Measurements from ENCODE around the gene FBXO45. TPM values are rescaled to one million over a fixed set of nuclear protein-coding genes. Genes with fewer than 3 reads are reported as not detected.
"Not testable (repeated sequence)": the region's sequence is repeated elsewhere in the genome, so short reads cannot be mapped to it uniquely, and the experiment has no call there.

FBXO45 gene
- polyA plus RNA-seq, 3 donors, result 12.5 to 14.0 (median 12.8) TPM

GRCh38 chr3:196552253-196552652 lies 16.2 kb upstream of the FBXO45 start:
- no peak for DNase-seq

GRCh38 chr3:196553551-196553950 lies 14.9 kb upstream of the FBXO45 start:
- no peak for DNase-seq

- no peak for DNase-seq
These were observed 14.3 kb upstream of the FBXO45 start for GRCh38 chr3:196554205-196554604.

GRCh38 chr3:196555295-196555694 lies 13.2 kb upstream of the FBXO45 start:
- DNase-seq, result no peak

- DNase-seq, result no peak
These were observed 11.2 kb upstream of the FBXO45 start for GRCh38 chr3:196557236-196557635.

- DNase-seq, result no peak
These were observed 10.0 kb upstream of the FBXO45 start for GRCh38 chr3:196558476-196558875.

GRCh38 chr3:196559826-196560225 lies 8.6 kb upstream of the FBXO45 start:
- no peak for DNase-seq

GRCh38 chr3:196563721-196564225 lies 4.7 kb upstream of the FBXO45 start:
- no peak for DNase-seq

- DNase-seq, result peak; percentile 40
These were observed 600 bp downstream of the FBXO45 start for GRCh38 chr3:196569003-196569516.

- not testable (repeated sequence) for DNase-seq
These were observed 1.9 kb downstream of the FBXO45 start for GRCh38 chr3:196570332-196570731.

GRCh38 chr3:196572389-196572788 lies 3.9 kb downstream of the FBXO45 start:
- no peak for DNase-seq

GRCh38 chr3:196585044-196585757 lies 16.7 kb downstream of the FBXO45 start:
- no peak for DNase-seq

- DNase-seq, result no peak
These were observed 21.8 kb downstream of the FBXO45 start for GRCh38 chr3:196590279-196590678.

GRCh38 chr3:196596355-196596754 lies 27.9 kb downstream of the FBXO45 start:
- no peak for DNase-seq

GRCh38 chr3:196597971-196598733 lies 29.7 kb downstream of the FBXO45 start:
- DNase-seq, result not testable (repeated sequence)

- no peak for DNase-seq
These were observed 31.3 kb downstream of the FBXO45 start for GRCh38 chr3:196599734-196600128.

- DNase-seq, result no peak
These were observed 31.9 kb downstream of the FBXO45 start for GRCh38 chr3:196600359-196600758.

- no peak for DNase-seq
These were observed 34.2 kb downstream of the FBXO45 start for GRCh38 chr3:196602673-196603072.

- no peak for DNase-seq
These were observed 35.2 kb downstream of the FBXO45 start for GRCh38 chr3:196603683-196604082.

GRCh38 chr3:196604548-196604947 lies 36.1 kb downstream of the FBXO45 start:
- no peak for DNase-seq

GRCh38 chr3:196608693-196609092 lies 40.2 kb downstream of the FBXO45 start:
- no peak for DNase-seq

- DNase-seq, result peak; percentile 76
These were observed 40.9 kb downstream of the FBXO45 start for GRCh38 chr3:196609343-196609775.
